Fibroblast of skin of right biceps (primary cell): Measurements from ENCODE around the gene ZNF804B.

Source experiments
- DNase-seq: peaks from one replicate; pipeline ENCODE4 v3.0.0-alpha.2; 2013

Gene ZNF804B

GRCh38 chr7:88842201-88842600 lies 82.7 kb downstream of the ZNF804B start:
- DNase-seq, result no peak

GRCh38 chr7:88845091-88845490 lies 85.6 kb downstream of the ZNF804B start:
- no peak for DNase-seq

GRCh38 chr7:88851220-88851619 lies 91.7 kb downstream of the ZNF804B start:
- DNase-seq, result no peak

GRCh38 chr7:88859288-88859687 lies 99.8 kb downstream of the ZNF804B start:
- DNase-seq, result no peak

GRCh38 chr7:88866265-88866863 lies 106.9 kb downstream of the ZNF804B start:
- DNase-seq, result no peak

GRCh38 chr7:88867158-88867557 lies 107.7 kb downstream of the ZNF804B start:
- DNase-seq, result no peak

GRCh38 chr7:88868456-88868855 lies 109.0 kb downstream of the ZNF804B start:
- no peak for DNase-seq

GRCh38 chr7:88881136-88881535 lies 121.6 kb downstream of the ZNF804B start:
- DNase-seq, result no peak

- DNase-seq, result no peak
Measured at GRCh38 chr7:88885131-88885530, 125.6 kb downstream of the ZNF804B start.

GRCh38 chr7:88888684-88889083 lies 129.2 kb downstream of the ZNF804B start:
- no peak for DNase-seq

- no peak for DNase-seq
Measured at GRCh38 chr7:88910516-88910915, 151.0 kb downstream of the ZNF804B start.

- DNase-seq, result no peak
Measured at GRCh38 chr7:88912852-88913251, 153.4 kb downstream of the ZNF804B start.

- no peak for DNase-seq
Measured at GRCh38 chr7:88915615-88916014, 156.1 kb downstream of the ZNF804B start.

GRCh38 chr7:88919478-88920131 lies 160.1 kb downstream of the ZNF804B start:
- DNase-seq, result peak; percentile 23

GRCh38 chr7:88922944-88923343 lies 163.4 kb downstream of the ZNF804B start:
- DNase-seq, result no peak

GRCh38 chr7:88928276-88928675 lies 168.8 kb downstream of the ZNF804B start:
- DNase-seq, result no peak

- no peak for DNase-seq
Measured at GRCh38 chr7:88929719-88930118, 170.2 kb downstream of the ZNF804B start.

GRCh38 chr7:88933285-88933684 lies 173.8 kb downstream of the ZNF804B start:
- DNase-seq, result no peak

- DNase-seq, result no peak
Measured at GRCh38 chr7:88942815-88943501, 183.5 kb downstream of the ZNF804B start.

GRCh38 chr7:88951826-88952225 lies 192.3 kb downstream of the ZNF804B start:
- no peak for DNase-seq

- no peak for DNase-seq
Measured at GRCh38 chr7:88964418-88964817, 204.9 kb downstream of the ZNF804B start.

- no peak for DNase-seq
Measured at GRCh38 chr7:88965371-88965770, 205.9 kb downstream of the ZNF804B start.

- DNase-seq, result no peak
Measured at GRCh38 chr7:88967432-88967831, 207.9 kb downstream of the ZNF804B start.

GRCh38 chr7:88969167-88969566 lies 209.7 kb downstream of the ZNF804B start:
- no peak for DNase-seq
